ENCODE measurements around the gene HAPLN3. TPM values are rescaled to one million over a fixed set of nuclear protein-coding genes. Genes with fewer than 3 reads are reported as not detected.

Gene HAPLN3
- total RNA-seq, 1 experiment from 2014 or later: 42.4 TPM

GRCh38 chr15:88896333-88897033 lies 1.1 kb upstream of the HAPLN3 start:
- peaks cover 18% of the 10 kb centered on the region for H3K23me2 ChIP-seq (ENCODE audit: insufficient read length, low read depth, low read length, poor library complexity, severe bottlenecking)
- TF ChIP-seq CTCF (conservative IDR thresholded peaks at IDR 0.05): no peak
- no peak overlapping the region for H3K9ac ChIP-seq (ENCODE audit: extremely low read depth, insufficient read length, low read length)
- peaks cover 12% of the 10 kb centered on the region for H3K4me1 ChIP-seq (ENCODE audit: insufficient read depth, low read length)
- H2BK120ac ChIP-seq (ENCODE audit: low read depth, low read length, poor library complexity, severe bottlenecking): no peak overlapping the region
- no peak overlapping the region for H3K27ac ChIP-seq (ENCODE audit: insufficient read length, low read depth, low read length)
- DNase-seq: no peak
- H3K4me1 Mint-ChIP-seq: peaks cover 30 to 58% of the 10 kb centered on the region in 2 experiments
- H4K91ac ChIP-seq (ENCODE audit: insufficient read length, low read depth, low read length): no peak overlapping the region
- no peak overlapping the region for H3K23ac ChIP-seq (ENCODE audit: insufficient read length, low read depth, low read length)
- H2BK20ac ChIP-seq (ENCODE audit: low read depth, low read length, poor library complexity, severe bottlenecking): no peak overlapping the region
- no peaks in the 10 kb centered on the region for H3K79me1 ChIP-seq (ENCODE audit: insufficient read depth, low read depth, low read length, poor library complexity, severe bottlenecking)
- no peak overlapping the region for H2BK15ac ChIP-seq (ENCODE audit: low read depth, low read length)
- H3K4ac ChIP-seq (ENCODE audit: low read depth, low read length): no peak overlapping the region
- peak overlapping the region in 2 of 3 experiments; percentile 85 to 93; a peak in 6 of 7 replicates for H3K27ac Mint-ChIP-seq
- no peak overlapping the region for H2BK12ac ChIP-seq (ENCODE audit: insufficient read length, low read depth, low read length)
- peaks cover 24 to 63% (median 44%) of the 10 kb centered on the region in 3 experiments for H3K36me3 Mint-ChIP-seq (ENCODE audit: insufficient read depth in 1 of 3, low read depth in 3 of 3)
- no peak overlapping the region for H2AK5ac ChIP-seq (ENCODE audit: insufficient read length, low read length)
- H3K4me2 ChIP-seq (ENCODE audit: insufficient read depth, insufficient read length, low read length): no peak overlapping the region
- no peaks in the 10 kb centered on the region for H3K9me3 Mint-ChIP-seq
- no peak overlapping the region; the same call in 1 of the 2 replicates for H3K14ac ChIP-seq (ENCODE audit: insufficient read depth, low read length)
- H3K18ac ChIP-seq (ENCODE audit: insufficient read length, low read depth, low read length): no peak overlapping the region
- no peak overlapping the region for H4K8ac ChIP-seq (replicated peaks; ENCODE audit: insufficient read length, low read depth, low read length)
- H3K56ac ChIP-seq (ENCODE audit: insufficient read length, low read depth, low read length): no peak overlapping the region
- no peaks in the 10 kb centered on the region for H3K79me2 ChIP-seq (ENCODE audit: insufficient read depth, low read length)
- H2AFZ ChIP-seq (ENCODE audit: low read length): no peak overlapping the region
- H3T11ph ChIP-seq (ENCODE audit: low read length): no peak overlapping the region
- peaks cover 9% of the 10 kb centered on the region for H3K27me3 Mint-ChIP-seq (ENCODE audit: low read depth)
- H3K4me3 Mint-ChIP-seq: peak overlapping the region in 1 of 2 experiments; percentile 44; a peak in 3 of 5 replicates
- H4K20me1 ChIP-seq (ENCODE audit: control insufficient read depth, insufficient read depth, insufficient read length): no peaks in the 10 kb centered on the region
- no peak overlapping the region for H4K5ac ChIP-seq (ENCODE audit: insufficient read length, low read depth, low read length)
- WGBS (ENCODE audit: extremely low coverage, insufficient read length, low lambda C conversion rate): no CpG with 5 or more reads among the region's 8 CpGs
- H2BK5ac ChIP-seq (ENCODE audit: insufficient read length, low read length): no peak overlapping the region
- no peaks in the 10 kb centered on the region for H3K9me3 ChIP-seq (ENCODE audit: control insufficient read depth, low read depth, low read length)
- no peaks in the 10 kb centered on the region for H3K27me3 ChIP-seq (ENCODE audit: insufficient read depth, low read length)
